Measurements from ENCODE around the gene PDP2.

PDP2 gene

GRCh38 chr16:66888647-66889615 lies 8.6 kb downstream of the PDP2 start:
- no peak for DNase-seq
- Histone ChIP-seq H3K9ac (ENCODE audit: low read depth, low read length) (no peak overlapping the region), H3K79me2 (ENCODE audit: insufficient read depth, low read length) (peaks cover 50% of the 10 kb centered on the region), H3K27ac (ENCODE audit: low read length) (no peak overlapping the region), H3K9me3 (ENCODE audit: insufficient read depth, low read length, severe bottlenecking) (no peaks in the 10 kb centered on the region), H2AFZ (ENCODE audit: low read depth, low read length) (no peak overlapping the region), H4K20me1 (ENCODE audit: insufficient read depth, low read length) (peaks cover 32% of the 10 kb centered on the region), H3K27me3 (ENCODE audit: insufficient read depth, low read length, poor library complexity) (no peaks in the 10 kb centered on the region), H3K4me3 (ENCODE audit: low read depth in 1 of 2, low read length in 2 of 2) (no peak overlapping the region), H3K4me1 (ENCODE audit: insufficient read depth, low read length) (peaks cover 23% of the 10 kb centered on the region), H3K36me3 (ENCODE audit: insufficient read depth, low read length) (peaks cover 68% of the 10 kb centered on the region), H3K4me2 (ENCODE audit: insufficient read depth, low read length) (no peak overlapping the region)
- ATAC-seq (ENCODE audit: insufficient read depth, low read depth) = no peak
- TF ChIP-seq EZH2 (IDR thresholded peaks at IDR 0.05; ENCODE audit: borderline replicate concordance, low read depth, low read length, severe bottlenecking) (no peak), CTCF (IDR thresholded peaks at IDR 0.05; ENCODE audit: borderline replicate concordance, extremely low read depth, low read length, poor library complexity, severe bottlenecking) (no peak)

- ATAC-seq (ENCODE audit: insufficient read depth, low read depth) = no peak
Measured at GRCh38 chr16:66889622-66890021, 9.3 kb downstream of the PDP2 start.

GRCh38 chr16:66890799-66891198 lies 10.5 kb downstream of the PDP2 start:
- Histone ChIP-seq H4K20me1 (ENCODE audit: insufficient read depth, low read length) (peaks cover 20% of the 10 kb centered on the region; the same call in 1 of the 2 replicates), H3K4me1 (ENCODE audit: insufficient read depth, low read length) (peaks cover 7% of the 10 kb centered on the region), H3K4me3 (ENCODE audit: low read depth in 1 of 2, low read length in 2 of 2) (no peak overlapping the region), H3K79me2 (ENCODE audit: insufficient read depth, low read length) (peaks cover 32% of the 10 kb centered on the region), H3K9me3 (ENCODE audit: insufficient read depth, low read length, severe bottlenecking) (no peaks in the 10 kb centered on the region), H3K27me3 (ENCODE audit: insufficient read depth, low read length, poor library complexity) (no peaks in the 10 kb centered on the region), H2AFZ (ENCODE audit: low read depth, low read length) (no peak overlapping the region), H3K27ac (ENCODE audit: low read length) (no peak overlapping the region), H3K4me2 (ENCODE audit: insufficient read depth, low read length) (no peak overlapping the region), H3K36me3 (ENCODE audit: insufficient read depth, low read length) (peaks cover 49% of the 10 kb centered on the region), H3K9ac (ENCODE audit: low read depth, low read length) (no peak overlapping the region)
- DNase-seq (no peak), ATAC-seq (ENCODE audit: insufficient read depth, low read depth) (no peak)
- TF ChIP-seq CTCF (IDR thresholded peaks at IDR 0.05; ENCODE audit: borderline replicate concordance, extremely low read depth, low read length, poor library complexity, severe bottlenecking) (no peak), EZH2 (IDR thresholded peaks at IDR 0.05; ENCODE audit: borderline replicate concordance, low read depth, low read length, severe bottlenecking) (no peak)

More at GRCh38 chr16:66889622-66890021, 9.3 kb downstream of the PDP2 start:
- DNase-seq = no peak
- no peaks in the 10 kb centered on the region for H3K27me3 ChIP-seq (ENCODE audit: insufficient read depth, low read length, poor library complexity)
- H4K20me1 ChIP-seq (ENCODE audit: insufficient read depth, low read length) = peaks cover 27% of the 10 kb centered on the region
- H3K4me1 ChIP-seq (ENCODE audit: insufficient read depth, low read length) = peaks cover 19% of the 10 kb centered on the region
- H3K4me3 ChIP-seq (ENCODE audit: low read depth in 1 of 2, low read length in 2 of 2) = no peak overlapping the region
- peaks cover 61% of the 10 kb centered on the region for H3K36me3 ChIP-seq (ENCODE audit: insufficient read depth, low read length)
- no peak overlapping the region for H3K27ac ChIP-seq (ENCODE audit: low read length)
- H3K4me2 ChIP-seq (ENCODE audit: insufficient read depth, low read length) = no peak overlapping the region
- no peak overlapping the region for H2AFZ ChIP-seq (ENCODE audit: low read depth, low read length)
- peaks cover 43% of the 10 kb centered on the region for H3K79me2 ChIP-seq (ENCODE audit: insufficient read depth, low read length)
- H3K9ac ChIP-seq (ENCODE audit: low read depth, low read length) = no peak overlapping the region
- TF ChIP-seq CTCF (IDR thresholded peaks at IDR 0.05; ENCODE audit: borderline replicate concordance, extremely low read depth, low read length, poor library complexity, severe bottlenecking) = no peak
- no peak for TF ChIP-seq EZH2 (IDR thresholded peaks at IDR 0.05; ENCODE audit: borderline replicate concordance, low read depth, low read length, severe bottlenecking)
- H3K9me3 ChIP-seq (ENCODE audit: insufficient read depth, low read length, severe bottlenecking) = no peaks in the 10 kb centered on the region
